C4-2B (cell line): ENCODE measurements around the gene RPL13A.

ENCODE experiments used
- ZFX ChIP-seq: fragments of 450-650 bp; IDR thresholded peaks from 2 replicates; pipeline ENCODE4 v1.6.1; 2017
- TF ChIP-seq, protein P1 (sequence below): fragments of 450-650 bp; conservative IDR thresholded peaks from 2 replicates; pipeline ENCODE4 v1.5.1; 2017; ENCODE audit warnings: mild to moderate bottlenecking

DNA sequence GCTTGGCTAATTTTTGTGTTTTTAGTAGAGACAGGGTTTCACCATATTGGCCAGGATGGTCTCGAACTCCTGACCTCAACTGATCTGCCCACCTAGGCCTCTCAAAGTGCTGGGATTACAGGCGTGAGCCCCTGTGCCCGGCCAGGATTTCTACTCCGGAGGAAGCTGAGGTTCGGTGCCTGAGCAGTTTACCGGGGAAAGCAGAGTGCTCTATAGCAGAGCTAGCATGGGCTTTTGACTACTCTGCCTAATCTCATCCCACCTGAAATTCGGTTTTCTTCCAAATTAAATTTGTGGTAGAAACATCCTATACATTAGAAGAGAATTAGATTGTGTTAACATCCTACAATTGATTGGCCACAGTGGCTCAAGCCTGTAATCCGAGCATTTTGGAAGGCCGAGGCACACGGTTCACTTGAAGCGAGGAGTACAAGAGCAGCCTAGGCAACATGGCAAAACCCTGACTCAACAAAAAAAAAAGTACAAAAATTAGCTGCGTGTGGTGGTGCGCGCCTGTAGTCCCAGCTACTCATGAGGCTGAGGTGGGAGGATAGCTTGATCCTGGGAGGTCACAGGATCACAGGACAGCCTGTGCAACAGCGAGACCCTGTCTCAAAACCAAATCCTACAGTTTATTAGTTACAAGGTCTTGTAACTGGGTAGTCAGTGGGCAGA is 1.6 kb downstream of the RPL13A start:
- TF ChIP-seq, protein P1, sequence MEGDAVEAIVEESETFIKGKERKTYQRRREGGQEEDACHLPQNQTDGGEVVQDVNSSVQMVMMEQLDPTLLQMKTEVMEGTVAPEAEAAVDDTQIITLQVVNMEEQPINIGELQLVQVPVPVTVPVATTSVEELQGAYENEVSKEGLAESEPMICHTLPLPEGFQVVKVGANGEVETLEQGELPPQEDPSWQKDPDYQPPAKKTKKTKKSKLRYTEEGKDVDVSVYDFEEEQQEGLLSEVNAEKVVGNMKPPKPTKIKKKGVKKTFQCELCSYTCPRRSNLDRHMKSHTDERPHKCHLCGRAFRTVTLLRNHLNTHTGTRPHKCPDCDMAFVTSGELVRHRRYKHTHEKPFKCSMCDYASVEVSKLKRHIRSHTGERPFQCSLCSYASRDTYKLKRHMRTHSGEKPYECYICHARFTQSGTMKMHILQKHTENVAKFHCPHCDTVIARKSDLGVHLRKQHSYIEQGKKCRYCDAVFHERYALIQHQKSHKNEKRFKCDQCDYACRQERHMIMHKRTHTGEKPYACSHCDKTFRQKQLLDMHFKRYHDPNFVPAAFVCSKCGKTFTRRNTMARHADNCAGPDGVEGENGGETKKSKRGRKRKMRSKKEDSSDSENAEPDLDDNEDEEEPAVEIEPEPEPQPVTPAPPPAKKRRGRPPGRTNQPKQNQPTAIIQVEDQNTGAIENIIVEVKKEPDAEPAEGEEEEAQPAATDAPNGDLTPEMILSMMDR, result no peak
- TF ChIP-seq ZFX, result no peak
